HUES6 (cell line): Measurements from ENCODE around the gene S100A6.
"Not testable (repeated sequence)": the region's sequence is repeated elsewhere in the genome, so short reads cannot be mapped to it uniquely, and the experiment has no call there.

Source experiments
- H3K27ac ChIP-seq: 2 replicates; pipeline ENCODE4 v1.7.0; 2013; ENCODE audit warnings: low read depth, mild to moderate bottlenecking, low read length, inconsistent platforms
- H3K27me3 ChIP-seq: 2 replicates; pipeline ENCODE4 v1.6.1; 2013; ENCODE audit warnings: low read length; ENCODE audit not compliant: control insufficient read depth, insufficient read depth
- H3K36me3 ChIP-seq: 2 replicates; pipeline ENCODE4 v1.6.1; 2013; ENCODE audit warnings: low read length; ENCODE audit not compliant: control insufficient read depth, insufficient read depth
- H3K4me1 ChIP-seq: 2 replicates; pipeline ENCODE4 v1.6.1; 2013; ENCODE audit warnings: low read length; ENCODE audit not compliant: control insufficient read depth, insufficient read depth
- H3K4me3 ChIP-seq: 2 replicates; pipeline ENCODE4 v1.5.1; 2013; ENCODE audit warnings: low read depth, low read length
- H3K9ac ChIP-seq: one replicate; pipeline ENCODE4 v1.6.1; 2013; ENCODE audit warnings: mild to moderate bottlenecking, low read length
- H3K9me3 ChIP-seq: 2 replicates; pipeline ENCODE4 v1.6.1; 2013; ENCODE audit warnings: low read depth, low read length; ENCODE audit not compliant: control insufficient read depth, insufficient read depth

S100A6 gene

DNA sequence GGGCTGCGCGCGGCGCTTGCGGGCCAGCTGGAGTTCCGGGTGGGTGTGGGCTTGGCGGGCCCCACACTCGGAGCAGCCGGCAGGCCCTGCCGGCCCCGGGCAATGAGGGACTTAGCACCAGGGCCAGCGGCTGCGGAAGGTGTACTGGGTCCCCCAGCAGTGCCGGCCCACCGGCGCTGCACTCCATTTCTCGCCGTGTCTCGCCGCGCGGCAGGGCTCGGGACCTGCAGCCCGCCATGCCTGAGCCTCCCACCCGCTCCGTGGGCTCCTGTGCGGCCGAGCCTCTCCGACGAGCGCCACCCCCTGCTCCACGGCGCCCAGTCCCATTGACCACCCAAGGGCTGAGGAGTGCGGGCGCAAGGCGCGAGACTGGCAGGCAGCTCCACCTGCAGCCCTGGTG lies 14.0 kb downstream of the S100A6 start:
- H3K27me3 ChIP-seq: peaks cover 26% of the 10 kb centered on the region
- not testable (repeated sequence) for H3K4me3 ChIP-seq

DNA sequence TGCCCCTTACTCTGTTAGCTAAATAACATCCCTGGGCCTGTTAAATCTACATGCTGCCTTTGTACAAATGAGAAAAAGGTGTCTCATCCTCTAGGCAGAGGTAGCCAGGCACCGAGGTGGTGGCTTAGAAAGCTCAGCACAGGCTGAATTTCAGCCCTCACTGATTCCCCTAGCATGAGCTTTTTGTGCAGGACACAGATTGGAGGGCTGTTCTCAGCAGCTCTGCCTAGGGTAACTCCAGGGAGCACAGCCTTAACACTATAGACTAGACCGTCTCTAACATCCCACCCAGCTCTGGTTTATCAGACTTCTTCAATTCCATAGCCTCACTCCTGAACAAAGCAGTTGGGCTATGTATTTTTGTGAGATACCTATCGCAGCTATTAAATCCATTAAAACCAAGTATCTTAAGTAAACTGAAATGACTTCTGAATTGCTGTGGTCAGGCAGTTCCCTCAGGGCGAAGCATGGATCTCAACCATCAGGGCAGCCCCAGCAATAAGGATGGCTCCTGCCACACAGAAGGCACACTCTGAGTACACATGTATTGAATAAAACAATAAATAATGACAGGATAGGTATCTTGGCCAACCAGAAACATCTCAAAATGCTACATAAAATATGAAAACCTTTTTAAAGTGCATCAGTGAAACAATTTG lies 14.8 kb downstream of the S100A6 start:
- no peak overlapping the region for H3K9ac ChIP-seq
- peaks cover 18% of the 10 kb centered on the region for H3K4me1 ChIP-seq
- H3K36me3 ChIP-seq: no peaks in the 10 kb centered on the region
- H3K27ac ChIP-seq: no peak overlapping the region
- no peaks in the 10 kb centered on the region for H3K9me3 ChIP-seq
- peaks cover 34% of the 10 kb centered on the region for H3K27me3 ChIP-seq
- H3K4me3 ChIP-seq: no peak overlapping the region

More for the DNA sequence above, 14.0 kb downstream of the S100A6 start:
- peaks cover 22% of the 10 kb centered on the region for H3K4me1 ChIP-seq
- not testable (repeated sequence) for H3K9me3 ChIP-seq, H3K27ac ChIP-seq, H3K9ac ChIP-seq, H3K36me3 ChIP-seq

DNA sequence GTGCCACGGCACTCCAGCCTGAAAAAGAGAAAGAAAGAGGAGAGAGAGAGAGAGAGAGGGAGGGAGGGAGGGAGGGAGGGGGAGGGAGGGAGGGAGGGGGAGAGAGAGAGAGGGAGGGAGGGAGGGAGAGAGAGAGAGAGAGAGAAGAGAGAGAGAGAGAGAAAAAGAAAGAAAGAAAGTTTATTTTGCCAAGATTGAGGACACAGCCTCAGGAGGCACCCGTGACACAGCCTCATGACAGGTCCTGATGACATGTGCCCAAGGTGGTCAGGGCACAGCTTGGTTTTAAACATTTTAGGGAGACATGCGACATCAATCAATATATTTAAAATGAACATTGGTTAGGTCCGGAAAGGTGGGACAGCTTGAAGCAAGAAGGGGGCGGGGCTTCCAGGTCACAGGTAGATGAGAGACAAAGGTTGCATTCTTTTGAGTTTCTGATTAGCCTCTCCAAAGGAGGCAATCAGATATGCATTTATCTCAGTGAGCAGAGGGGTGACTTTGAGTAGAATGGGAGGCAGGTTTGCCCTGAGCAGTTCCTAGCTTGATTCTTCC lies 15.6 kb downstream of the S100A6 start:
- not testable (repeated sequence) for H3K9me3 ChIP-seq, H3K27ac ChIP-seq, H3K36me3 ChIP-seq, H3K4me3 ChIP-seq, H3K9ac ChIP-seq
- H3K27me3 ChIP-seq: peaks cover 41% of the 10 kb centered on the region
- peaks cover 18% of the 10 kb centered on the region for H3K4me1 ChIP-seq

DNA sequence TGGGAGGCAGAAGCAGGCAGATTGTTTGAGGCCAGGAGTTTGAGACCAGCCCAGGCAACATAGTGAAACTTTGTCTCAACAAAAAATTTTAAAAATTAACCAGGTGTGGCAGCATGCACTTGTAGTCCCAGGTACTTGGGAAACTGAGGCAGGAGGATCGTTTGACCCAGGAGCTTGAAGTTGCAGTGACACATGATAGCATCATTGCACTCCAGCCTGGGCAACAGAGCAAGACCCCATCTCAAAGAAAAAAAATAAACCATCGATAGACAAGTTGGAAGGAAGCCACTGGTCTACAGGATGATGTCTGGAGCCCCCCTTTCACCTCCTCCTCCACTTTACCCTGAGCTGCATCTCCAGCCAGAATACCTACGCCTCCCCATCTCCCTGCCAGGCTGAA lies 16.5 kb downstream of the S100A6 start:
- Histone ChIP-seq H3K9me3 (no peaks in the 10 kb centered on the region), H3K4me3 (no peak overlapping the region), H3K9ac (no peak overlapping the region), H3K4me1 (peaks cover 17% of the 10 kb centered on the region), H3K27me3 (peaks cover 50% of the 10 kb centered on the region), H3K36me3 (no peaks in the 10 kb centered on the region), H3K27ac (no peak overlapping the region)

DNA sequence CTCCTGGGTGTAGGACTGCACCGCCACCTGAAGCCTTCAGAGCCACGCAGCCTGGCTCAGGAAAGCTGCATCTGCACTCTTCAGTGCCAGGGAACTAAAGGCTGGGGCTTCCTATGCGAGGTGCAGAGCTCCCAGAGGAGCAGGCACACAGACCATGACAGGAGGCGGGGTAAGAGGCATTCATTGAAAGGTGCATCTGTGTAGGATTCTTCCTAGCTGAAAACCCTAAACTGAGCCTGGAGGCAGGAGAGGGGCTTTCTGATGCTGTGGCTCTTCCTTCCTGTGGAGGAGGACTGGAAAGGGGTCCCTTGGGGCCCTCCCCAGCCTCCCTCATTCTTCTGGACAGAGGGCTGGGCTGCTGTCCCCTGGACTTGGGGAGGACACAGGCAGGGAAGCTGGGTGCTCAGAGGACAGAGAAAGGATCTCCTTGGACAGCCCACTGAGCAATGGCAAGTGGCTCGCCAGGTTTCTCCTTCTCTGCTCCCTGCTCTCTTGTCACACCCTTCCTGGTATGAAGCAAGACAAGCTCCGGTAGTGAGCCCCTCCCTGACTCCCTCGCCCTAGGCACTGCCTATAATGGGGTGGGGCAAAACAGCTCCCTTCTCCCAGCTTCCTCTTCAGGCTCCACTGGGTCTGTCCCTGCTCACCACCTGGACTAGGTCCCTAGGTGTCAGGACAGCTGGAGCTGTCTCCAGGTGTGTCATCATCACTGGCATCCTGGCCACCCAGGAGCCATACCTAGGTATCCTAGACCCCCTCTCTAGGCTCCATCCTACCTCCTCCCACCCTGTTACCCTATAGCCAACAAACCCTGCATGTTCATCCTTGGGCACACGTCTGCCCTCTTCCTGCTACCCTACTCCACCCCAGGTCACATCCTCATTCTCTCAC lies 20.0 kb downstream of the S100A6 start:
- H3K9me3 ChIP-seq: no peaks in the 10 kb centered on the region
- H3K4me1 ChIP-seq: peaks cover 13% of the 10 kb centered on the region
- no peak overlapping the region for H3K27ac ChIP-seq
- H3K9ac ChIP-seq: no peak overlapping the region
- no peaks in the 10 kb centered on the region for H3K36me3 ChIP-seq
- H3K27me3 ChIP-seq: peaks cover 73% of the 10 kb centered on the region
- no peak overlapping the region for H3K4me3 ChIP-seq

DNA sequence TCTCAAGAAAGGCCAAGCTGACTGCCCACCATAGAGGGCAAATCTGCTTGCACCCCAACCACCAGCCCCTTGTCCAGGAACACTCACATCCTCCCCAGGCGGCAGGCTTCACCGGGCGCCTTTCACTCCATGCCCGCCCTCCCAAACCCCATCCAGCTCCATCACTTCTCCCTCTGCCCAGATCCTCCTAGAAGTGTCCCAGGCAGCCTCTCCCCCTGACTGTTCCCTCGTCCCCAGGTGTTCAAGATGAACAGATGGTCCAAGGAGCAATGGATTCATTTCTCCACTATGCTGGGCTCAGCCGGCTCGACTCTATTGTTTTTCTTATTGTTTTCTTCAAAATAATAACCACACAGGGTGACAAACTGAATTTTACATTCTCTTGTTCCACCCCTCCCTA lies 22.1 kb downstream of the S100A6 start:
- Histone ChIP-seq H3K27me3 (peaks cover 60% of the 10 kb centered on the region), H3K4me1 (peaks cover 8% of the 10 kb centered on the region; the same call in 1 of the 2 replicates), H3K36me3 (no peaks in the 10 kb centered on the region), H3K27ac (no peak overlapping the region), H3K4me3 (no peak overlapping the region), H3K9me3 (no peaks in the 10 kb centered on the region), H3K9ac (no peak overlapping the region)

GRCh38 chr1:153513023-153513422 lies 22.8 kb downstream of the S100A6 start:
- Histone ChIP-seq H3K36me3 (no peaks in the 10 kb centered on the region), H3K27me3 (peaks cover 57% of the 10 kb centered on the region), H3K9me3 (no peaks in the 10 kb centered on the region), H3K4me1 (peaks cover 8% of the 10 kb centered on the region; the same call in 1 of the 2 replicates), H3K27ac (no peak overlapping the region), H3K4me3 (no peak overlapping the region), H3K9ac (no peak overlapping the region)

DNA sequence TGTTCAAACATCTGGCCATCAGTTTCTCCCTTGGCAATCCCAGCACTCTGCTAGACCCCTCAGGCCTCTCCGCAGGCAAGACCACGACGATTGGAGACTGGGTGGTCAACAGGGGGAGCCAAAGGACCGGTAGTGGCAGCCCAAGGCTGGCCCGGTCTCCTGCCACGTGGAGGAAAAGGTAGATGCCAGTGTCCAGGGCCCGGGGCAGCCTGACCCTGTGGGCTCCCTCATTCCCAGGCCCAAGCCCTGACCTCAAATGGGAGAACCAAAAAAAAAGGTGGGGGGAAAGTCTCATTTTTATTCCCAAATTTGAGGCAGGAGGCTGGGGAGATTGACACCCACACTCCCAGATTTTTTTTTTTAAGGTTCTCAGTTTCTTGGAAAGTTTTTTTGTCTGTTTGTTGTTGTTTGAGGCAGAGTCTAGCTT lies 24.8 kb downstream of the S100A6 start:
- Histone ChIP-seq H3K9me3 (no peaks in the 10 kb centered on the region), H3K4me1 (peaks cover 12% of the 10 kb centered on the region; the same call in 1 of the 2 replicates), H3K4me3 (no peak overlapping the region), H3K27me3 (peaks cover 40% of the 10 kb centered on the region), H3K27ac (no peak overlapping the region), H3K36me3 (no peaks in the 10 kb centered on the region), H3K9ac (no peak overlapping the region)

DNA sequence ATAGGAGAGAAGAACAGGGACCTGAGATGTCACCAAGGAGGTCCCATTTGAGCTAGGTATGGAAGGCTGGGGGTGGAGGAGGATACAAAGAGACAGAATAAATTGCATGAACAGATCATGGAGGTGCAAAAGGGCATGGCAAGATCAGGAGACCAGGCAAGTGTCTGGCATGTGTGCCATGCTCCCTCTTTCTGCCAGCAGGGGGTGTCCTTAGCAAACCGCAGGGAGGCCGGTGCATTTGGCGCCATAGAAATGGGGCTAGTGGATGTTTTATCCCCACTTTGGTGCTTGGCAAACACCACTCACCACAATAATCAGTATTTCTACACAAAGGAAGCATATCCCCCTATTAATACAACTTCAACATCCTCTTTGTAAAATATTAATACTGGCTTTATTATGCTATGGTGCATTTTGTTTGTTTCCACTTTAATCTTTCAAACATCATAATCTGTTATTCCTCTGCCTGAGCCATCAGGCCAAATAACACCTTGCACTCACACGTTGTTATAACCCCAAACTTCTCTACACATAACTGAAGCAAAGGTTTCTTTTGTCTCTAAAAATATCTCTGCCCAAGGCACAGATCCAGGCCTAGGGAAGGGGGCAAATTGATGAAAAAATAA lies 25.9 kb downstream of the S100A6 start:
- Histone ChIP-seq H3K27me3 (peaks cover 29% of the 10 kb centered on the region), H3K36me3 (no peaks in the 10 kb centered on the region), H3K4me3 (no peak overlapping the region), H3K27ac (no peak overlapping the region), H3K9me3 (no peaks in the 10 kb centered on the region), H3K4me1 (peaks cover 7% of the 10 kb centered on the region; the same call in 1 of the 2 replicates), H3K9ac (no peak overlapping the region)

DNA sequence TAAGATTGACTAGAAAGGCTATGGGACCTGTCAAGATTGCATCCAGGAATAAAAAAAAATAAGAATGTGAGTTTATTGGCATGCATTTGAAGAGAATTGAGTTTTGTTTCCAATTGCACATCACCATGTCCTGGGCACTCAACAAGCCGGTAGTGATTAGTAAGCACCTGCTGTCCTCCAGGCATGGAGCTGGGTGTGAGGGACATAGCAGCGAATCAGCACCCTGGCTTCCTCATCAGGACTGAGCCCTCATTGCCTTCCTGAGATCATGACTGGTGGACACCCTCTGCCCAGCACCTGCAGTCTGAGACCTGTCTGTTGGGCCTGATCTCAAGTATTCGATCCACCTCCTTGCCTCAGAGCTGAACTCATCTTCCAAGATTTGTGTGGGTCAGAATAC lies 26.8 kb downstream of the S100A6 start:
- Histone ChIP-seq H3K4me1 (peaks cover 7% of the 10 kb centered on the region; the same call in 1 of the 2 replicates), H3K36me3 (no peaks in the 10 kb centered on the region), H3K4me3 (no peak overlapping the region), H3K9me3 (no peaks in the 10 kb centered on the region), H3K9ac (no peak overlapping the region), H3K27ac (no peak overlapping the region), H3K27me3 (peaks cover 21% of the 10 kb centered on the region)
